ENCODE results near the gene PRR5L.
A peak's percentile ranks its signal among the peaks of the same experiment; 100 is the strongest.

The PRR5L gene

GRCh38 chr11:36450110-36450572 lies 154.1 kb downstream of the PRR5L start:
- H4K8ac ChIP-seq (ENCODE audit: low read depth, low read length), result no peak overlapping the region
- no peak overlapping the region for H3K4ac ChIP-seq (ENCODE audit: low read length)
- no peak overlapping the region for H3K4me2 ChIP-seq (ENCODE audit: insufficient read depth, low read length, poor library complexity, severe bottlenecking)
- no peak overlapping the region for H3K23ac ChIP-seq (ENCODE audit: low read depth, low read length, poor library complexity)
- no peak overlapping the region for H2BK5ac ChIP-seq (ENCODE audit: low read length)
- no peaks in the 10 kb centered on the region for H3K79me1 ChIP-seq (ENCODE audit: low read depth, low read length)
- H3K14ac ChIP-seq (ENCODE audit: low read length), result no peak overlapping the region
- no peak overlapping the region for H3K18ac ChIP-seq (ENCODE audit: low read length)
- no peak overlapping the region for H3K4me3 ChIP-seq (ENCODE audit: low read length in 2 of 2)
- no peak overlapping the region for H4K91ac ChIP-seq (ENCODE audit: low read depth, low read length, poor library complexity)
- no peak overlapping the region for H2AK5ac ChIP-seq (ENCODE audit: low read depth, low read length)
- peaks cover 19 to 42% of the 10 kb centered on the region in 2 donors for H3K4me1 ChIP-seq (ENCODE audit: control insufficient read depth in 2 of 2, insufficient read depth in 1 of 2, low read depth in 1 of 2, low read length in 2 of 2)
- DNase-seq (ENCODE audit: low spot score), result no peak
- H3K36me3 ChIP-seq (replicated peaks in 1 of 2; ENCODE audit: control insufficient read depth in 2 of 2, insufficient read depth in 2 of 2, low read length in 2 of 2), result peaks cover 17 to 89% of the 10 kb centered on the region in 2 donors
- H3K27me3 ChIP-seq (ENCODE audit: control insufficient read depth in 3 of 3, insufficient read depth in 3 of 3, low read depth in 1 of 3, low read length in 3 of 3), result no peaks in the 10 kb centered on the region
- no CpG with 5 or more reads among the region's 3 CpGs for whole genome bisulfite sequencing, 2 donors (ENCODE audit: extremely low coverage in 2 of 2, insufficient read length in 2 of 2, insufficient replicate concordance in 1 of 2)
- H2BK15ac ChIP-seq (ENCODE audit: low read length), result no peak overlapping the region
- H3K27ac ChIP-seq (replicated peaks; ENCODE audit: low read length), result no peak overlapping the region
- H2AFZ ChIP-seq (ENCODE audit: low read length), result no peak overlapping the region
- no peaks in the 10 kb centered on the region for H3K9me3 ChIP-seq (replicated peaks in 1 of 2; ENCODE audit: control insufficient read depth in 2 of 2, insufficient read depth in 1 of 2, low read depth in 1 of 2, low read length in 2 of 2)
- H2BK12ac ChIP-seq (ENCODE audit: low read length), result no peak overlapping the region
- H3K9ac ChIP-seq (ENCODE audit: low read depth, low read length, poor library complexity), result no peak overlapping the region
- no peak overlapping the region for H2BK120ac ChIP-seq (ENCODE audit: low read depth, low read length)

GRCh38 chr11:36451045-36451444 lies 155.0 kb downstream of the PRR5L start:
- Histone ChIP-seq H3K9me3 (replicated peaks in 1 of 2; ENCODE audit: control insufficient read depth in 2 of 2, insufficient read depth in 1 of 2, low read depth in 1 of 2, low read length in 2 of 2) (no peaks in the 10 kb centered on the region), H3K27me3 (ENCODE audit: control insufficient read depth in 3 of 3, insufficient read depth in 3 of 3, low read depth in 1 of 3, low read length in 3 of 3) (no peaks in the 10 kb centered on the region), H2AK5ac (ENCODE audit: low read depth, low read length) (no peak overlapping the region), H3K4me3 (ENCODE audit: low read length in 2 of 2) (no peak overlapping the region), H2BK120ac (ENCODE audit: low read depth, low read length) (no peak overlapping the region), H3K18ac (ENCODE audit: low read length) (no peak overlapping the region), H2AFZ (ENCODE audit: low read length) (no peak overlapping the region), H3K36me3 (replicated peaks in 1 of 2; ENCODE audit: control insufficient read depth in 2 of 2, insufficient read depth in 2 of 2, low read length in 2 of 2) (peaks cover 17 to 83% of the 10 kb centered on the region in 2 donors), H3K9ac (ENCODE audit: low read depth, low read length, poor library complexity) (no peak overlapping the region), H2BK15ac (ENCODE audit: low read length) (no peak overlapping the region), H3K23ac (ENCODE audit: low read depth, low read length, poor library complexity) (no peak overlapping the region), H3K27ac (replicated peaks; ENCODE audit: low read length) (no peak overlapping the region), H3K4me1 (ENCODE audit: control insufficient read depth in 2 of 2, insufficient read depth in 1 of 2, low read depth in 1 of 2, low read length in 2 of 2) (peaks cover 28 to 49% of the 10 kb centered on the region in 2 donors), H3K79me1 (ENCODE audit: low read depth, low read length) (no peaks in the 10 kb centered on the region), H2BK5ac (ENCODE audit: low read length) (no peak overlapping the region), H3K4me2 (ENCODE audit: insufficient read depth, low read length, poor library complexity, severe bottlenecking) (no peak overlapping the region), H4K91ac (ENCODE audit: low read depth, low read length, poor library complexity) (no peak overlapping the region), H3K4ac (ENCODE audit: low read length) (no peak overlapping the region), H2BK12ac (ENCODE audit: low read length) (no peak overlapping the region), H3K14ac (ENCODE audit: low read length) (no peak overlapping the region), H4K8ac (ENCODE audit: low read depth, low read length) (no peak overlapping the region)
- no peak for DNase-seq (ENCODE audit: low spot score)
- WGBS, 2 donors (ENCODE audit: extremely low coverage in 2 of 2, insufficient read length in 2 of 2, insufficient replicate concordance in 1 of 2), result no CpG with 5 or more reads among the region's 6 CpGs

GRCh38 chr11:36451681-36452080 lies 155.6 kb downstream of the PRR5L start:
- H3K23ac ChIP-seq (ENCODE audit: low read depth, low read length, poor library complexity), result no peak overlapping the region
- no peak overlapping the region for H3K4me3 ChIP-seq (ENCODE audit: low read length in 2 of 2)
- H2BK12ac ChIP-seq (ENCODE audit: low read length), result no peak overlapping the region
- no peaks in the 10 kb centered on the region for H3K27me3 ChIP-seq (ENCODE audit: control insufficient read depth in 3 of 3, insufficient read depth in 3 of 3, low read depth in 1 of 3, low read length in 3 of 3)
- H3K4me1 ChIP-seq (ENCODE audit: control insufficient read depth in 2 of 2, insufficient read depth in 1 of 2, low read depth in 1 of 2, low read length in 2 of 2), result peaks cover 32 to 47% of the 10 kb centered on the region in 2 donors
- H3K9ac ChIP-seq (ENCODE audit: low read depth, low read length, poor library complexity), result no peak overlapping the region
- no peaks in the 10 kb centered on the region for H3K79me1 ChIP-seq (ENCODE audit: low read depth, low read length)
- no peak overlapping the region for H4K91ac ChIP-seq (ENCODE audit: low read depth, low read length, poor library complexity)
- no peak overlapping the region for H3K27ac ChIP-seq (replicated peaks; ENCODE audit: low read length)
- no peak overlapping the region for H4K8ac ChIP-seq (ENCODE audit: low read depth, low read length)
- H3K9me3 ChIP-seq (replicated peaks in 1 of 2; ENCODE audit: control insufficient read depth in 2 of 2, insufficient read depth in 1 of 2, low read depth in 1 of 2, low read length in 2 of 2), result no peaks in the 10 kb centered on the region
- no peak overlapping the region for H3K4me2 ChIP-seq (ENCODE audit: insufficient read depth, low read length, poor library complexity, severe bottlenecking)
- no peak overlapping the region for H2AFZ ChIP-seq (ENCODE audit: low read length)
- no peak overlapping the region for H2BK15ac ChIP-seq (ENCODE audit: low read length)
- H3K4ac ChIP-seq (ENCODE audit: low read length), result no peak overlapping the region
- no peak overlapping the region for H3K18ac ChIP-seq (ENCODE audit: low read length)
- no peak overlapping the region for H2BK120ac ChIP-seq (ENCODE audit: low read depth, low read length)
- no peak overlapping the region for H2AK5ac ChIP-seq (ENCODE audit: low read depth, low read length)
- no CpG with 5 or more reads among the region's 1 CpG for WGBS, 2 donors (ENCODE audit: extremely low coverage in 2 of 2, insufficient read length in 2 of 2, insufficient replicate concordance in 1 of 2)
- H3K36me3 ChIP-seq (replicated peaks in 1 of 2; ENCODE audit: control insufficient read depth in 2 of 2, insufficient read depth in 2 of 2, low read length in 2 of 2), result peaks cover 12 to 83% of the 10 kb centered on the region in 2 donors
- H3K14ac ChIP-seq (ENCODE audit: low read length), result no peak overlapping the region
- no peak for DNase-seq (ENCODE audit: low spot score)
- no peak overlapping the region for H2BK5ac ChIP-seq (ENCODE audit: low read length)

- no peak overlapping the region for H2BK120ac ChIP-seq (ENCODE audit: low read depth, low read length)
- no CpG with 5 or more reads among the region's 5 CpGs for WGBS, 2 donors (ENCODE audit: extremely low coverage in 2 of 2, insufficient read length in 2 of 2, insufficient replicate concordance in 1 of 2)
- no peaks in the 10 kb centered on the region for H3K9me3 ChIP-seq (replicated peaks in 1 of 2; ENCODE audit: control insufficient read depth in 2 of 2, insufficient read depth in 1 of 2, low read depth in 1 of 2, low read length in 2 of 2)
- no peak overlapping the region for H3K4me2 ChIP-seq (ENCODE audit: insufficient read depth, low read length, poor library complexity, severe bottlenecking)
- H2BK12ac ChIP-seq (ENCODE audit: low read length), result no peak overlapping the region
- no peaks in the 10 kb centered on the region for H3K27me3 ChIP-seq (ENCODE audit: control insufficient read depth in 3 of 3, insufficient read depth in 3 of 3, low read depth in 1 of 3, low read length in 3 of 3)
- no peak overlapping the region for H3K9ac ChIP-seq (ENCODE audit: low read depth, low read length, poor library complexity)
- no peak overlapping the region for H3K4me3 ChIP-seq (ENCODE audit: low read length in 2 of 2)
- H3K27ac ChIP-seq (replicated peaks; ENCODE audit: low read length), result no peak overlapping the region
- H2AFZ ChIP-seq (ENCODE audit: low read length), result no peak overlapping the region
- H2BK5ac ChIP-seq (ENCODE audit: low read length), result no peak overlapping the region
- no peak overlapping the region for H3K23ac ChIP-seq (ENCODE audit: low read depth, low read length, poor library complexity)
- H3K14ac ChIP-seq (ENCODE audit: low read length), result no peak overlapping the region
- H3K4ac ChIP-seq (ENCODE audit: low read length), result no peak overlapping the region
- H3K18ac ChIP-seq (ENCODE audit: low read length), result peak overlapping the region; percentile 74
- no peak overlapping the region for H2BK15ac ChIP-seq (ENCODE audit: low read length)
- peak overlapping the region; percentile 60 for H2AK5ac ChIP-seq (ENCODE audit: low read depth, low read length)
- H3K4me1 ChIP-seq (ENCODE audit: control insufficient read depth in 2 of 2, insufficient read depth in 1 of 2, low read depth in 1 of 2, low read length in 2 of 2), result peaks cover 32 to 40% of the 10 kb centered on the region in 2 donors
- no peak overlapping the region for H4K91ac ChIP-seq (ENCODE audit: low read depth, low read length, poor library complexity)
- H3K36me3 ChIP-seq (replicated peaks in 1 of 2; ENCODE audit: control insufficient read depth in 2 of 2, insufficient read depth in 2 of 2, low read length in 2 of 2), result peaks cover 12 to 81% of the 10 kb centered on the region in 2 donors
- DNase-seq (ENCODE audit: low spot score), result no peak
- H4K8ac ChIP-seq (ENCODE audit: low read depth, low read length), result no peak overlapping the region
- H3K79me1 ChIP-seq (ENCODE audit: low read depth, low read length), result no peaks in the 10 kb centered on the region
These were observed 156.3 kb downstream of the PRR5L start for GRCh38 chr11:36452236-36452940.
